Breast epithelium (tissue), 4 donors: ENCODE results near the gene LCLAT1. TPM values are rescaled to one million over a fixed set of nuclear protein-coding genes. Genes with fewer than 3 reads are reported as not detected.
"Not testable (repeated sequence)": the region's sequence is repeated elsewhere in the genome, so short reads cannot be mapped to it uniquely, and the experiment has no call there.

Experiments used
- DNase-seq, 2 donors: peaks; one replicate each; pipeline ENCODE4 v3.0.0-alpha.2; 2019; ENCODE audit warnings: low spot score in 2 of 2
- H3K27ac ChIP-seq, 2 donors: fragments of 200-600 bp; sonication (generic) in 1 of 2; one replicate each; pipeline ENCODE4 v1.5.1; 2016 to 2019; ENCODE audit warnings: mild to moderate bottlenecking in 1 of 2
- H3K27me3 ChIP-seq, 2 donors: fragments of 200-600 bp; sonication (generic) in 1 of 2; one replicate each; pipeline versions ENCODE4 v1.5.1 to v1.6.0; 2017 to 2019; ENCODE audit warnings: control low read depth in 1 of 2, mild to moderate bottlenecking in 1 of 2
- H3K36me3 ChIP-seq: fragments of 200-600 bp; one replicate; pipeline ENCODE4 v1.5.1; 2019
- H3K4me1 ChIP-seq, 2 donors: fragments of 200-600 bp; sonication (generic); one replicate each; pipeline ENCODE4 v1.5.1; 2016 to 2019; ENCODE audit warnings: control low read depth in 1 of 2
- H3K4me3 ChIP-seq, 3 donors: fragments of 200-600 bp; sonication (generic); 1 replicate in 2 of 3; 2 replicates in 1 of 3; pipeline ENCODE4 v1.5.1; 2016 to 2019; ENCODE audit warnings: mild to moderate bottlenecking in 3 of 3, moderate library complexity in 2 of 3
- H3K9me3 ChIP-seq, 2 donors: fragments of 200-600 bp; sonication (generic) in 1 of 2; one replicate each; pipeline ENCODE4 v1.5.1; 2016 to 2019; ENCODE audit warnings: control low read depth in 1 of 2
- CTCF ChIP-seq, 3 donors: fragments of 450-650 bp; IDR thresholded peaks; one replicate each; pipeline ENCODE4 v1.5.1; 2016 to 2017; ENCODE audit warnings: antibody characterized with exemption in 3 of 3, mild to moderate bottlenecking in 3 of 3, moderate library complexity in 3 of 3
- POLR2A ChIP-seq: fragments of 450-650 bp; IDR thresholded peaks from one replicate; pipeline ENCODE4 v1.6.1; 2016; ENCODE audit warnings: antibody characterized with exemption, mild to moderate bottlenecking, moderate library complexity
- POLR2AphosphoS5 ChIP-seq, 3 donors: sonication (generic); formaldehyde crosslinking; IDR thresholded peaks; one replicate each; pipeline ENCODE4 v1.6.1; 2017; ENCODE audit warnings: antibody characterized with exemption in 3 of 3
- intact Hi-C: fragments of 100-400 bp; cut with DNase I; formaldehyde crosslinking; loops from one replicate; pipeline ENCODE4 v1.15.1; 2023; ENCODE audit warnings: low total_unique reads
- total RNA-seq, 3 donors: library from RNA; depleted of rRNA; stranded (reverse); fragments of >200 nt; gene quantifications; one replicate each; pipeline ENCODE4 v1.1.0, GENCODE V29; 2016

Gene LCLAT1
- total RNA-seq, 3 donors from 2014 or later: 8.0 to 20.6 (median 19.7) TPM

- TF ChIP-seq POLR2A (no peak), CTCF (IDR thresholded peaks at IDR 0.05) (peak in 1 of 3 donors; percentile 8)
- Histone ChIP-seq H3K27me3 (no peaks in the 10 kb centered on the region), H3K4me1 (no peaks in the 10 kb centered on the region), H3K9me3 (peaks cover 0 to 18% of the 10 kb centered on the region in 2 donors), H3K36me3 (no peaks in the 10 kb centered on the region), H3K27ac (no peak overlapping the region), H3K4me3 (no peak overlapping the region)
- intact Hi-C loops: no loop called here
- DNase-seq: no peak
These were observed 56.1 kb downstream of the LCLAT1 start for GRCh38 chr2:30503007-30503694.

- intact Hi-C loops: no loop called here
- no peak overlapping the region for H3K27ac ChIP-seq
- H3K9me3 ChIP-seq: peaks cover 0 to 13% of the 10 kb centered on the region in 2 donors
- TF ChIP-seq POLR2AphosphoS5 (IDR thresholded peaks at IDR 0.05): no peak
- no peak for TF ChIP-seq POLR2A
- TF ChIP-seq CTCF (IDR thresholded peaks at IDR 0.05): no peak
- DNase-seq: no peak
- H3K4me3 ChIP-seq: no peak overlapping the region
- no peaks in the 10 kb centered on the region for H3K4me1 ChIP-seq
- H3K36me3 ChIP-seq: no peaks in the 10 kb centered on the region
- no peaks in the 10 kb centered on the region for H3K27me3 ChIP-seq
These were observed 56.6 kb downstream of the LCLAT1 start for GRCh38 chr2:30503695-30504052.

- Histone ChIP-seq H3K9me3 (peaks cover 0 to 13% of the 10 kb centered on the region in 2 donors), H3K4me1 (no peaks in the 10 kb centered on the region), H3K36me3 (no peaks in the 10 kb centered on the region), H3K27ac (no peak overlapping the region), H3K4me3 (no peak overlapping the region), H3K27me3 (no peaks in the 10 kb centered on the region)
- TF ChIP-seq POLR2AphosphoS5 (IDR thresholded peaks at IDR 0.05): no peak
- TF ChIP-seq CTCF (IDR thresholded peaks at IDR 0.05): no peak
- TF ChIP-seq POLR2A: no peak
- no peak for DNase-seq
- intact Hi-C loops: no loop called here
These were observed 57.7 kb downstream of the LCLAT1 start for GRCh38 chr2:30504731-30505130.

- no peak for TF ChIP-seq CTCF (IDR thresholded peaks at IDR 0.05)
- no peak for TF ChIP-seq POLR2A
- TF ChIP-seq POLR2AphosphoS5 (IDR thresholded peaks at IDR 0.05): no peak
- H3K4me3 ChIP-seq: no peak overlapping the region
- H3K9me3 ChIP-seq: peaks cover 0 to 5% of the 10 kb centered on the region in 2 donors
These were observed 58.6 kb downstream of the LCLAT1 start for GRCh38 chr2:30505500-30506180.

GRCh38 chr2:30507460-30507859, 60.4 kb downstream of the LCLAT1 start:
- intact Hi-C loops, H3K4me3 ChIP-seq, H3K27ac ChIP-seq, H3K4me1 ChIP-seq, H3K27me3 ChIP-seq, H3K9me3 ChIP-seq, H3K36me3 ChIP-seq, DNase-seq: not testable (repeated sequence)

More at GRCh38 chr2:30505500-30506180, 58.6 kb downstream of the LCLAT1 start:
- no peak for DNase-seq
- Histone ChIP-seq H3K36me3 (no peaks in the 10 kb centered on the region), H3K27me3 (no peaks in the 10 kb centered on the region), H3K4me1 (no peaks in the 10 kb centered on the region), H3K27ac (no peak overlapping the region)
- intact Hi-C loops: no loop called here
